Measurements from ENCODE around the gene PDIA5.

Gene PDIA5

GRCh38 chr3:123042413-123042812, 24.4 kb upstream of the PDIA5 start:
- no peak for DNase-seq (ENCODE audit: low read depth in 2 of 2)

GRCh38 chr3:123044981-123045763, 21.7 kb upstream of the PDIA5 start:
- no peak for DNase-seq (ENCODE audit: low read depth in 2 of 2)

- no peak for DNase-seq (ENCODE audit: low read depth in 2 of 2)
Observed at GRCh38 chr3:123046262-123047061, 20.4 kb upstream of the PDIA5 start.

GRCh38 chr3:123047062-123047319, 19.8 kb upstream of the PDIA5 start:
- no peak for DNase-seq (ENCODE audit: low read depth in 2 of 2)

- no peak for DNase-seq (ENCODE audit: low read depth in 2 of 2)
Observed at GRCh38 chr3:123048480-123049237, 18.2 kb upstream of the PDIA5 start.

- no peak for DNase-seq (ENCODE audit: low read depth in 2 of 2)
Observed at GRCh38 chr3:123050666-123051065, 16.2 kb upstream of the PDIA5 start.

GRCh38 chr3:123053107-123053506, 13.7 kb upstream of the PDIA5 start:
- DNase-seq (ENCODE audit: low read depth in 2 of 2): no peak

- no peak for DNase-seq (ENCODE audit: low read depth in 2 of 2)
Observed at GRCh38 chr3:123054109-123054778, 12.6 kb upstream of the PDIA5 start.

GRCh38 chr3:123054931-123055330, 11.9 kb upstream of the PDIA5 start:
- DNase-seq (ENCODE audit: low read depth in 2 of 2): no peak

- no peak for DNase-seq (ENCODE audit: low read depth in 2 of 2)
Observed at GRCh38 chr3:123055352-123055751, 11.5 kb upstream of the PDIA5 start.

GRCh38 chr3:123058505-123058904, 8.3 kb upstream of the PDIA5 start:
- DNase-seq (ENCODE audit: low read depth in 2 of 2): no peak

GRCh38 chr3:123060054-123060453, 6.8 kb upstream of the PDIA5 start:
- DNase-seq (ENCODE audit: low read depth in 2 of 2): no peak

GRCh38 chr3:123061856-123062255, 5.0 kb upstream of the PDIA5 start:
- no peak for DNase-seq (ENCODE audit: low read depth in 2 of 2)

GRCh38 chr3:123063034-123063433, 3.8 kb upstream of the PDIA5 start:
- no peak for DNase-seq (ENCODE audit: low read depth in 2 of 2)

GRCh38 chr3:123064506-123064905, 2.3 kb upstream of the PDIA5 start:
- no peak for DNase-seq (ENCODE audit: low read depth in 2 of 2)

- DNase-seq (ENCODE audit: low read depth in 2 of 2): no peak
Observed at GRCh38 chr3:123064914-123065313, 1.9 kb upstream of the PDIA5 start.

GRCh38 chr3:123066599-123066895, 278 bp upstream of the PDIA5 start:
- no peak for DNase-seq (ENCODE audit: low read depth in 2 of 2)

- no peak for DNase-seq (ENCODE audit: low read depth in 2 of 2)
Observed at GRCh38 chr3:123067689-123068600, 1.1 kb downstream of the PDIA5 start.

GRCh38 chr3:123068601-123069381, 2.0 kb downstream of the PDIA5 start:
- no peak for DNase-seq (ENCODE audit: low read depth in 2 of 2)

- DNase-seq (ENCODE audit: low read depth in 2 of 2): no peak
Observed at GRCh38 chr3:123070510-123070909, 3.7 kb downstream of the PDIA5 start.

Data from stimulated activated CD8-positive, alpha-beta memory T cell treated with anti-CD3 and anti-CD28 coated beads, Interleukin-2, amount 100 ng/mL, for 1 hour (primary cell).